NCI-H2081 treated with DMSO at 0.1 percent for 48 hours (cell line): ENCODE results near the gene KCTD16.

ENCODE experiments used
- DNase-seq: peaks from one replicate; lab custom pipeline; 2025; lab: John Stamatoyannopoulos, UW

KCTD16 gene

DNA sequence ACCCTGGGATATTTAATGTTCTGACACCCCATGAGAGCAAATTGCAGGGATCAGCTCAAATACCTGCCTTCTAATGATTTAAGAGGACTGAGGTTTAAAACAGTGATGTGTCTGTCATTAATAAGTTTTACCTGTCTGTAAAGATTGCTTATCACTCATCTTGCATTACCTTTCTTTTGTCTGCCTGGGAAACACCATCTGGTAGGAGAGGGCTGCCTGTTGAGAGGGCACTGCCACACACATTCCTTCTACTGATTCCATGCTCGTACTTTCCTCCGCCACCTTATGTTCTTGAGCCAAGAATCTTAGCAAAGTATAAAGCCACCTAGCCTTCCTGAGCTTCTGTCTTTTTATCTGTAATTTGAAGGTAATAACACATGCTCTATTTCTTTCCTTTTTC is 118.6 kb downstream of the KCTD16 start:
- no peak for DNase-seq

DNA sequence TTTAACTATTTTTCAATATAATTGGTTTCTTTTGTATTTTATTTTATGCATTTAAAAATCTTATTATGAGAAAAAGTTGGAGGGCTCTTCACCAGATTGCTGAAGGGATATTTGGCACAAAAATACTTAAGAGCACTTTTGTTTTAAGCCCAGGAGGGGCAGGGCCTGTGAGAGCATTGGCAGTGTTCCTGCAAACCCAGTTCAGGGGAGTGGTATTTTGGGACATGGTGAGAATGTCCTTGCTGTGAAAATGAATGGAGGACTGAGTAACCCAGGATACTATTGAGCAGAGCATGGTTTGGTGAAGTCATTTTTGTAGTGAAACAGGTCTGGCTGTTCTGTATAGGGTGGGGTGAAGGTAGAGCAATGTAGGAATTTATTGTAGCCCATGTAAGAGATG is 121.4 kb downstream of the KCTD16 start:
- DNase-seq: no peak

GRCh38 chr5:144295284-144295683 is 124.6 kb downstream of the KCTD16 start:
- no peak for DNase-seq

GRCh38 chr5:144297081-144297480 is 126.4 kb downstream of the KCTD16 start:
- DNase-seq: no peak

- DNase-seq: no peak
These were observed 128.0 kb downstream of the KCTD16 start for GRCh38 chr5:144298658-144299057.

DNA sequence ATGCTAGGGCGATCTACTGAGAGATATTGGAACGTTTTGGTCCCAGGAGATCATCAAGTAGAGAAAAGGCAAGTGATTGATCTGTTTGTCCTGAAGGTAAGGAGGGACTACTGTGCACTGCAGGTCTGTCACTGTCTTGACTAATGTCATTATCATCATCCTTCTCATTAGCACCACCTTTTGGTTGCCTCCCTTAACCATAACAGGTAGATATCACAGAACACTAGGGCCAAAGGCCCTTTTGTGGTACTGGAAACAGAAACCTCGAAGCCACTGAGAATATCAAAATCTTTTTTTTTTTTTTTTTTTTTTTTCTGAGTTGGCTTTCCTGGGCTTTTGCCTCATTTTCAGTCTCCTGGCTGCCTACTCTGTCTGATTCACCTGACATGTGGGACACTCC is 134.0 kb downstream of the KCTD16 start:
- no peak for DNase-seq

GRCh38 chr5:144307736-144308135 is 137.1 kb downstream of the KCTD16 start:
- DNase-seq: no peak

DNA sequence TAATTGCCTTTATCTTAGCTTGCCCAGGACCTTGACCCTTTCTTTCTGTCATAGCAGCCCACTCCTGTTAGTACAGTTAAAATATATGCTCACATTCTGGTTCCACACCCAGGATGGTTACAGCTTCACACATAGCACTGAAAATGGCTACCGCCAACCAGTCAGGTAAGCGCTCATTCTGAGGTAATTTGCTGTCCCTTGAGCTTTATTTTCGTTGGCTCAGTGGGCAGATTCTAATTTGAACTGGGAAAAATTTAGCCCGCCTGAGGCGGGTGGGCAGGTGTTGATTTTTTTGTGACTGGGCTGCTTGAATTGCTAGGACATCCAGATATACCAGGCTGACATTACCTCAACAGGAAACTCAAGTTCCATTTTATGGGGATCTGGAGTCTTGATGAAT is 137.5 kb downstream of the KCTD16 start:
- DNase-seq: peak; percentile 43

DNA sequence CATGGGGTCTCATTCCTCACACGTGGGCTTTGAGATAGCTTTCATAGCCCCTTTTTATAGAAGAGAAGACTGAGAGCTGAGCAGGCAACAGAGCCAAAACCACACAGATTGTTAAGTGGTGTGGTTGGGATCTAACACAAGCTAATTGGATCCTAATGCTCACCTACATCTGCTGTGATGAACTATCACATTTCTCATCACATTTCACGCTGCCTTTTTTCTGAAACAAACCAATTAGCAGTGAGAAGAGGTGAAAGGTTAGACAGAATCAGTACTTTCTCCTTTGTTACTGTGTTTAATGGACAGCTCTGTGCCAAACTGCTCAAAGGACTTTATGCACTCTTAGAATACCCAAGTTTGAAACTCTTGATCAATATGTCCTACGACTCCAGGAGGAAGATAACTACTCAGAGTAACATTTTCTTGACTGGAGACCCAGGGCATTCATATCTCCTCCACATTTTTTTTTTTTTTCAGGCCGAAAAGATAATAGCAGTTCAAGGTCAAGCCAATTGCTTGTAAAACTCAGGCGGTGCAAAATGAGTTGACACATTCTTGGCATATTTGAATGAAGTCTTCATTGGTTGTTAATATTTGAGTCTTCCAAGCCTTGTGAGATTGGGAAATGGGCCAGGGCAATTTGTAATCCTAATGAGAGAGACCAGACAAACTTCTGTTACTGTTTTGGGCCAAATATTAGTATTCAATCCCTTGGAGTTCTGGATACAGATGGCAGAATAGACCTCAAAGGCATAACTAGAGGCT is 138.4 kb downstream of the KCTD16 start:
- DNase-seq: no peak

DNA sequence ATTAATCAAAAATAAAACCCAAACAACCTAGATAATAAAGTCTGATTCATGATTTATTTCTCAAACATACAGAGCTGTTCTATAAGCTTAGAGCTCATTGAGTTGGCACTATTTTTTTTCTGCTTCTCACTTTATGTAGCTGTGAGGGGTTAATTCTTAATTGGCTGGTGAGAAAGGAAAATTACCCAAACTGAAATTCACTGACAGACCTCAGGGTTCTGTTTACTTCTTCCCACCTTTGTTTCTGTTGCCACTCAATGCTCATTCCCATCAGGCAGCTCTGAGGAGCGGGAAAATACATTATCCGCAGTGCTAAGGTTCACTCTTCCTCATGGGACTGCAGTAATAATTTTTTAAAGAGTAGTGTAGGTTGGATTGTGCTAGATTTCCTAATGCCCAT is 139.9 kb downstream of the KCTD16 start:
- peak; percentile 61 for DNase-seq

DNA sequence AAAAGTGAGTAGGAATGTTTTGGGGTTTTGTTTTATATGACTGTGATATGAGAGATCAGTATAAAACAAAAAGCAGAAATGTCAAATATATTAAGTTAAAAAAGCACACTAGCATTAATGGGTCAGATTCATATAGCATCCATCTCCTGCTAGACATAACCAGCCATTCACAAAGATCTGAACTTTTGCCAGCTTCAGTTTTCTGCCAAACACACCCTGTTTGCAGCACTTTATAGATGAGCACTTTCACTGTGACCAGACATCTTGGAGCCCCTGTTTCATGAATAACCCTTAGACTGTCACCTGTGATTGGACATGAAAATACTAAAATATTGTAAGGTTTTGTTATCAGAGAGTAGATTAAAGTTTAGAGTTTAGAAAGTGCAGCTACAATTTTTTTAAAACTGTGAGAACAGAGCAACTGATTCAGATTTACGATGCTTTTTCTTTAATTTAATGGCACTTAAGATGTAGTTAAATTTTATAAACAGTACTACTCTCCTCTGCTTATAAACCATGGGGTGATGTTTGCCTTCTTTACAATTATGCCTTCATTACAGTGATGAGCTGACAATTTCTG is 142.6 kb downstream of the KCTD16 start:
- DNase-seq: peak; percentile 54

- DNase-seq: no peak
These were observed 144.4 kb downstream of the KCTD16 start for GRCh38 chr5:144315026-144315425.

DNA sequence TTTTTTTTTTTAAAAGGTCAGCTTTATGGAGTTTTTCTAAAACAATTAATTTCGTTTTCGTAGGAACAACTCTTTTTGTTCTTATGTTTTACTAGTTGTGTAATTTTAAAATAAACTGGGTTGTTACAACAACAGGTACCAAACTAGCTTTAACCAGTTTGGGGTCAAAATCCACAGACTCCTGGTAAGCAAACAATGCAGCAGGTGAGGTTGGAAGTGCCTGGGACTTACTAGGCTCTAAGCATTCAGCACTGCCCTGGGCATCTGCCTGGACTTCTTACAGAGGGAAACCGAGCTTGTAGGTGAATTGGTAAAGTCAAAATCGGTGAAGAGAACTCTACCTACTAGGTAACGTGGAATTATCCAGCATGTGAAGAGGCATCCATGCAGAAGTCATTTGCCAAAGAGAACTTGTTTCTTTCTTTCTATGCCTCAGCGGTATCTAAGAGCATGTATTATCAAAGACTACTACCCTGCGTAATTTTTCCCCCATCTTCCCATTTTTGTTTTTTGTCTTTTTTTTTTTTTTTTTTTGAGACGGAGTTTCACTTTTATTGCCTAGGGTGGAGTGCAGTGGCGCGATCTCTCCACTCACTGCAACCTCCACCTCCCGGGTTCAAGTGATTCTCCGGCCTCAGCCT is 145.4 kb downstream of the KCTD16 start:
- DNase-seq: no peak

DNA sequence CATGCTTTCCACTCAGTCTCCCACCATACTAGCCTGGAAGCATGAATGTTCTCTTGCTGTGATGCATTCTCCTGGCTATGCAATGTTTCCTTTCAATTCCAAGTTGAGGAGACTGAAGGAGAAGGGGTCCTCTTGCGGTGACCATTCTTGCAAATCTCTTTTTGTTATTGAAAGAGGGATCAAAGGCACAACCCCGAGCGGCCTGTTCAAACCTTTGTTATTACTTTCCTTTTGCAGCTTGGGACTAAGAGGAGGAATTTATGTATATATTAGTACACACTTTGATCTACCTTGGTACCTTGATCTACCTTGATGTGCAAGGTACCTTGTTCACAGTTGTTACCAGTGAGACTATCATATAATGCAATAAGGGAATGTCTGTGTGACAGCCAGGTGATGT is 147.3 kb downstream of the KCTD16 start:
- DNase-seq: no peak

DNA sequence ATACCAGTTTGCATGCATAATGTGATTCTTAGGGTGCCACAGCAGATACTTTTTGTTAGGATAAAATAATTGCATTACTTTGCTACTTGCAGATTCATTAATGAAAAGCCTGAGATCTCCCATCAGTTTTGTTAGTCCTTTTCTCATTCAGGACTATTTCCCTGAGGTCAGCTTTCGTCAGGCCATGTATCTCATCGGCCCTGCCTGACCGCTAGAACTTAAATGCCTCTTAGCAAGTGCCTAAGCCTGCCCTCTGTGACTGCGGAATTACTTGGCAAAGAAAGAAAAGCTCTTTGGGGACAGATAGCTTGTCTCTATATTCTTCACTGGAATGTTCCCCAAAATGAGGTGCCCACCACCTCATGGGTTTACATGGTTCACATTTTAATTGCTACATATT is 147.8 kb downstream of the KCTD16 start:
- no peak for DNase-seq

DNA sequence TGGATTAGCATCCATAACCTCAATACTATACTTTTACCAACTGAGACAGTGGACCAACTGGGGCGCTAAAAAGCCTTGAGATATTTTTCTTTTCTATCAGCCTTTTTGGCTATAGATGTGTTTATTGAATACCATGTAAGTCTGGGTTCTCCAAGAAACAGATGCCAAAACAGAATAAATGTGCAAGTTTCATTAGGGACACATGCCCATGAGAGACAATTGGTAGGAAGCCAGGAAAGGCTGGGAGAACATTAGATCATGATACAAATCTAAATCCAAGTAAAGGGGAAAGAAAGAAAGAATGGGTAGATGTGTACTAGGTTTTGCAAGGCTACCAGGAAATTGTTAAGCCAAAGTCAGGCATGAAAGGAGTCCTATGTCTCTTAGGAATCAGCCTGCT is 152.5 kb downstream of the KCTD16 start:
- DNase-seq: no peak

DNA sequence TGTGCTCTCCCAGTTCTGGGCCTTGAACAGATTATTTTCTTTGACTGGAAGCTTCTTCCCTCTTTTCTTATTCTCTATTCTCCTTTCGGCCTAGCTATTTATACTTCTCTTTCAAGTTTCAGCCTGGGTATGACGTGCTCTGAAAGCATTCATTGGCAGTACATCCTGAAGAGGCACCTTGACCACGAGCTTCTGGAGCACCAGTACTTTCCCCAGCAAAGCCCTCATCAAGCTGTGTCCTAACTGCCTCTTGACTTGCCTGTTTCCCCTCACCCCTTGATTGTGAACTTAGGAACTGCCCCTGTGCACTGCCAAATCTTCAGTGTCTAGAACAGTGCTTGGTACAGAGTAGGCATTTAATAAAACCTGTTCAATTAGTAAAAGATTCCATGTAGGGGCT is 154.9 kb downstream of the KCTD16 start:
- no peak for DNase-seq

DNA sequence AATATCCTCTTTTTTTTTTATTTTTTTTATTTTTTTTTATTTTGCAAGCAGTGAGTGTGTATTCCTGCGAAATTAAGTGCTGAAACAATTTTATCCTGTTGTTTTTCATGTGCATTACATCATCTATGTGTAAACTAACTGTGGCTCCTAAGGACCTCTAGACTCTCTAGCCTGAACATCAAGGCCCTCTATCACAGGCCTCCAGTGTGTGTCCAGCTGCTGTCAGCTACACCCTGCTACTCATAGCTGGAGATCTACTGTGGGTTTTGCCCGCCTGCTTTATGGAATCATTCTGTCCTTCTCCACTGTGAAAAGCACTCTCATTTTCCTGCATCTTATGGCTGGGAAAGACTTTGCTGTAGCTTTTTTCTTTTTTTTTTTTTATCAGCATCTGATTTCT is 157.8 kb downstream of the KCTD16 start:
- DNase-seq: no peak

DNA sequence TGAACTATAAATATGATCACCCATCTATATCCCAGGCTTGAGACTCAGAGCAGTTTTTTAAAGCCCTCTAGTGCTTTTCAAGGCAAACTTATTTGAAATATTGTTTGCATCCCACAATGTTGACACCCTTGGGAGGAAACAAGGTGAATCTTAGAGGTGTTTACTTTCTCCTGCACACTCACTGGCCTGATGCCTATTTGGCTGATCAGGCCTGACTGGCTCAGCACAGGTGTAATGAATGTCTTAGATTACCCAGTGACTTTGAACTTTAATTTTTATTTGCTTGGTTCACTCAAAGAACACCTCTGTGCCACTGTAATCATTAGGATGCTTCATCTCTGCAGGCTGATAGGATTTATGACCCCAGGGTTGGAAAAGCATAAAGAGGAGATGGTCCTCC is 158.3 kb downstream of the KCTD16 start:
- no peak for DNase-seq

- no peak for DNase-seq
These were observed 159.0 kb downstream of the KCTD16 start for GRCh38 chr5:144329681-144330080.

DNA sequence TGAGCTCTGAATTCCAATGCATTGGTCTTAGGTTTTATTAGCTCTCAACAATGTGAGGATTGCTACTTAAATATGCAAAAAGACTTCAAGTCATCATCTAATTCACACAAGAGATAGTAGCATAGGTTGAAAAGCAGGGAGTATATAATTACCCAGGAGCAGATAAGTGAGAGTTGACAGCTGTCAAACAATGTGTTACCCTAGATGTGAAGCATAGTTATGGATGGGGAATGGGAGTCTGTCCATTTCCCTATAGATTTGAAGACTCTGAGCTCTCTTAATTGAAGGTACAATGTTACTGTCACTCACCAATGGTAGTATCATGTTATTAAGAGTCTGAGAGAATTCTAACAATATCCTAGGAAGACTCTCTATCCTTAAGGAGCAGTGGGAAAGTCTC is 160.7 kb downstream of the KCTD16 start:
- no peak for DNase-seq

GRCh38 chr5:144332265-144332664 is 161.6 kb downstream of the KCTD16 start:
- no peak for DNase-seq

- no peak for DNase-seq
These were observed 162.8 kb downstream of the KCTD16 start for GRCh38 chr5:144333336-144333920.
